GM19395 (cell line): Measurements from ENCODE around the gene ZBTB49.

ENCODE experiments used
- ATAC-seq: cut with Tn5 transposase; IDR thresholded peaks from one replicate; pipeline ENCODE4 v1.9.1; 2021; ENCODE audit warnings: mild to moderate bottlenecking, moderate library complexity; ENCODE audit not compliant: unreplicated experiment

ZBTB49 gene

GRCh38 chr4:4355302-4355701 is 65.3 kb downstream of the ZBTB49 start:
- ATAC-seq = no peak

- no peak for ATAC-seq
Measured at GRCh38 chr4:4356106-4357041, 66.3 kb downstream of the ZBTB49 start.

- no peak for ATAC-seq
Measured at GRCh38 chr4:4358093-4358854, 68.2 kb downstream of the ZBTB49 start.

- ATAC-seq = no peak
Measured at GRCh38 chr4:4361883-4362282, 71.8 kb downstream of the ZBTB49 start.

GRCh38 chr4:4362991-4363697 is 73.1 kb downstream of the ZBTB49 start:
- ATAC-seq = no peak

- no peak for ATAC-seq
Measured at GRCh38 chr4:4364061-4364460, 74.0 kb downstream of the ZBTB49 start.

GRCh38 chr4:4364486-4365208 is 74.6 kb downstream of the ZBTB49 start:
- no peak for ATAC-seq

- no peak for ATAC-seq
Measured at GRCh38 chr4:4368809-4369580, 78.9 kb downstream of the ZBTB49 start.
